H1 (cell line): ENCODE data around the gene ALKAL2. TPM values are rescaled to one million over a fixed set of nuclear protein-coding genes. Genes with fewer than 3 reads are reported as not detected.

Experiments
- CHD1 ChIP-seq: IDR thresholded peaks from 2 replicates; pipeline ENCODE4 v1.6.1; 2012; ENCODE audit warnings: low read depth, low read length, improper control_type of control experiment
- CHD2 ChIP-seq: IDR thresholded peaks from 2 replicates; pipeline ENCODE4 v1.6.1; 2012; ENCODE audit warnings: low read length, improper control_type of control experiment
- JUN ChIP-seq: IDR thresholded peaks from 2 replicates; pipeline ENCODE4 v1.6.1; 2011; ENCODE audit warnings: low read depth, mild to moderate bottlenecking, improper control_type of control experiment, low read length
- POLR2A ChIP-seq, 2 experiments: IDR thresholded peaks; 1 replicate in 1 of 2; 2 replicates in 1 of 2; pipeline ENCODE4 v1.6.1; 2011; ENCODE audit warnings: low read depth in 2 of 2, low read length in 2 of 2, mild to moderate bottlenecking in 2 of 2; ENCODE audit errors: control extremely low read depth in 1 of 2
- POU5F1 ChIP-seq: IDR thresholded peaks from 2 replicates; pipeline ENCODE4 v1.6.1; 2011; ENCODE audit warnings: low read depth, mild to moderate bottlenecking, low read length, moderate library complexity
- RBBP5 ChIP-seq: IDR thresholded peaks from 2 replicates; pipeline ENCODE4 v1.7.1; 2012; ENCODE audit warnings: low read depth, mild to moderate bottlenecking, inconsistent platforms, low read length, moderate library complexity, borderline replicate concordance
- polyA plus RNA-seq, 7 experiments: library from polyadenylated mRNA; depleted of rRNA in 3 of 7; stranded (reverse) in 5 of 7; unstranded in 2 of 7; fragments of >200 nt in 5 of 7; fragments of 200-250 nt in 2 of 7; gene quantifications; 1 replicate in 5 of 7; 2 replicates in 1 of 7; 4 replicates in 1 of 7; pipeline versions ENCODE4 v1.2.1 to v1.2.3, GENCODE V29; 2011 to 2013; ENCODE audit warnings: missing spikeins in 2 of 7, mixed read lengths in 2 of 7
- total RNA-seq: library from RNA; stranded (reverse); fragmentation: NEBNext Ultra II Directional; extraction: Animal tissue kit (Norgen Biotek cat#: 25700); gene quantifications from 2 replicates; pipeline ENCODE4 v1.2.1, GENCODE V29; 2021

ALKAL2 gene
- total and polyA plus RNA-seq, 2 of the 8 experiments (the other 6 are each of a cell fraction or from before 2014, with no cell fraction given), result 4.6 to 11.5 TPM

DNA sequence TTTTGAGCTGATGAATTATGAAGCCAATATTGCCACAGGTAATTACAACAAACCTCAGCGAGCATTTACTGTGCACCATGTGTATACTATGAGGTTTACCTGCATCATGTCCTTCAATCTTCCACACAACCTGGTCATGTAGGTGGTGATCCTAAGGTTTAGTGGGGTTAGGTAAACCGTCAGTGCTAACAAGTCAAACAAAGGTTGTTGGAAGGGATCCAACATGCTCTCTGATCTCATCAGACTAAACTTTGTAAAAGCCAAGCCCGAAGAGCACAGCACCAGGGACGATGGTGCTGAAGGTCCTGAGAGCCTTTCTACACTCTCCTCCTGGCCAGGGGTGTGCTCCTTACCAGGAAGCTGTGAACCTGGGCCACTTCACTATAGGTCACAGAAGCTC, 53.5 kb downstream of the ALKAL2 start (continued):
- TF ChIP-seq RBBP5 (no peak), CHD2 (no peak), POLR2A (IDR thresholded peaks at IDR 0.05; ENCODE audit: control extremely low read depth in 1 of 2, low read depth in 2 of 2, low read length in 2 of 2) (no peak), POU5F1 (no peak), JUN (no peak), CHD1 (no peak)
